CD4-positive, alpha-beta T cell treated with Interleukin-15 for 4 hours (primary cell): Measurements from ENCODE around the gene GEMIN4.
"Not testable (repeated sequence)": the region's sequence is repeated elsewhere in the genome, so short reads cannot be mapped to it uniquely, and the experiment has no call there.

Experiments used
- DNase-seq: peaks from one replicate; pipeline ENCODE4 v3.0.0-alpha.2; 2020; ENCODE audit warnings: low spot score

GEMIN4 gene

DNA sequence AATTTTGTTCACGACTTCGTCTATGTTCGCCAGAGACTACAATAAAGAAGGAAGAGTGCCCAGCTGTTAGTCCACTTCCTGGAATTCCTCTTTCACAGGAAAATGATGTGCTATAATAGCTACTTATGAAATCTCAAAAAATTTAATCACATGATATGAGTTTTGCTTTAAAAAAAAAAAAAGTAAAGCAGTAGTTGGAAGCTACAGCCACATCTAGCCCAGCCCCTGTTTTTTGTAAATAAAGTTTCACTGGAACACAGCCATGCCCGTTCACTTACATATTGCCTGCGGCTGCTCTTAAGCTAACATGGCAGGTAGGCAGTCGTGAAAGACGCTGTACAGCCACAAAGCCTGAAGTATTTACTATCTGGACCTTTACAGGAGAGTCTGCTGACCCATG is 52.7 kb downstream of the GEMIN4 start:
- DNase-seq: no peak

- not testable (repeated sequence) for DNase-seq
These were observed 54.0 kb downstream of the GEMIN4 start for GRCh38 chr17:698096-698495.

GRCh38 chr17:697682-698081 is 54.4 kb downstream of the GEMIN4 start:
- no peak for DNase-seq

GRCh38 chr17:696369-696768 is 55.7 kb downstream of the GEMIN4 start:
- DNase-seq: no peak
